ENCODE results near the gene HAPLN2. TPM values are rescaled to one million over a fixed set of nuclear protein-coding genes. Genes with fewer than 3 reads are reported as not detected.

Gene HAPLN2
- total RNA-seq, 2 donors from 2014 or later, result 0.30 to 1.5 TPM

DNA sequence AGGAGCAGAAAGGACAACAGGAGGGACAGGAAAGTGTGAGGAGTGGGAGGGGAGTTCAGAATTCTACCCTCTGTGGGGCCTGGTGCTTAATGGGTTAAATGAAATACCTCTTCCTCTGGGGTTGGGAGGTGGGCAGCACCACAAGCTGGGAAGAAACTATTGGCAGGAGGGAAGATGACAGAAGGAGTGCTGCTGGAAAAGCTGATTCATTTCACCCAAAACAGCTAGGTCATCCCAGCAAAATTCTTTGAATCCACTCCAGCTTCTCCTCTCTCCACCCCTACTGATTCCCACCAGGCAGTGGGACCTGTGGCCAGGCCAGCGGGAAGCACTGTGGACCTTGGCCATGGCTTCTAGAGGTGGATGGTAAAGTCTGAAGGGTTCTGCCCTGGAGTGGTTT is 35.5 kb downstream of the HAPLN2 start:
- Mint-ChIP-seq H3K27me3 (peaks cover 56% of the 10 kb centered on the region), H3K27ac (no peak overlapping the region), H3K36me3 (ENCODE audit: low read depth) (no peaks in the 10 kb centered on the region), H3K9me3 (no peaks in the 10 kb centered on the region), H3K4me1 (peaks cover 16% of the 10 kb centered on the region), H3K4me3 (no peak overlapping the region)
- ATAC-seq (replicated peaks), result no peak

DNA sequence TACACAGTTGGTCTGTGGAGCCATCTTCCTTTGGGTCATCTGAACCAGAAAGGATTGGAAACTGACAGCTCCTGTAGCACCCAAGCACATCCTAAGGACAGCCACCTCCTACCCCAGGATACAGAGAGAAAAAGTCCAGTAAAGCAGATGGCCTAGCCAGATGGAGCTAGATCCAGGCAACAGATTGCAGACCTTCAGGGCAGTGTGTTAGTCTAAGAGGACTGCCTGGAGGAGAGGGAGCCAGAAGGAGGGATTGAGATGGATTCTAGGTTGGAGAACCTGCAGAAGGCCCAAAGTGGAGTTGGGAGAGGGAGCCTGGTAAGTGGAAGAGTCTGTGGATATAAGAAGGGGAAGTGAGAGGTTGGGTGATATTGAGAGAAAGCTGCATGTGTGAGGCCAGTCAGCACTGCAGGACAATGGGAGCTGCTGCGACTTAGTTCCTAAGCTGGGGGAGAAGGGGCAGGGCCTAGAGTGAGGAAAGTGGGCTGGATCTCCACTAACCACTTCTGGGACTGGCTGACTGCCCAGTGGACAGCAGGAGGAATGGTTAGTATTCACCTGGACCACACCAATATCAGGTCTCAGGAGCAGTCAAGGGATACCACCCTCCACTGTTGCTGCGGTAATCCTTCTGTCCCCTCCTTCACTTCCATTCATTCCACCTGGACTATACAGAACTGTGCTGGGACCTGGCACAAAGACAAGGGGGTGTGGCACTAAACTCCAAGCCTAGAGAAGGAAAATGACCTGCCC is 36.1 kb downstream of the HAPLN2 start:
- Mint-ChIP-seq H3K4me3 (no peak overlapping the region), H3K27me3 (peaks cover 52% of the 10 kb centered on the region), H3K27ac (no peak overlapping the region), H3K4me1 (peaks cover 21% of the 10 kb centered on the region), H3K36me3 (ENCODE audit: low read depth) (no peaks in the 10 kb centered on the region), H3K9me3 (no peaks in the 10 kb centered on the region)
- no peak for ATAC-seq (replicated peaks)

- Mint-ChIP-seq H3K27me3 (peaks cover 49% of the 10 kb centered on the region), H3K9me3 (no peaks in the 10 kb centered on the region), H3K27ac (no peak overlapping the region), H3K36me3 (ENCODE audit: low read depth) (no peaks in the 10 kb centered on the region), H3K4me1 (peaks cover 26% of the 10 kb centered on the region), H3K4me3 (peak overlapping the region; percentile 62)
- no peak for ATAC-seq (replicated peaks)
Measured at GRCh38 chr1:156655904-156656516, 36.8 kb downstream of the HAPLN2 start.

- Mint-ChIP-seq H3K36me3 (ENCODE audit: low read depth) (no peaks in the 10 kb centered on the region), H3K9me3 (no peaks in the 10 kb centered on the region), H3K27ac (no peak overlapping the region), H3K27me3 (peaks cover 44% of the 10 kb centered on the region), H3K4me3 (peak overlapping the region; percentile 62), H3K4me1 (peaks cover 34% of the 10 kb centered on the region)
- peak; percentile 36 for ATAC-seq (replicated peaks)
Measured at GRCh38 chr1:156656806-156657740, 37.9 kb downstream of the HAPLN2 start.

- no peak overlapping the region for H3K27ac Mint-ChIP-seq
- no peaks in the 10 kb centered on the region for H3K9me3 Mint-ChIP-seq
- ATAC-seq (replicated peaks), result no peak
- peaks cover 37% of the 10 kb centered on the region for H3K4me1 Mint-ChIP-seq
- H3K27me3 Mint-ChIP-seq, result peaks cover 39% of the 10 kb centered on the region
- H3K36me3 Mint-ChIP-seq (ENCODE audit: low read depth), result no peaks in the 10 kb centered on the region
- peak overlapping the region; percentile 62 for H3K4me3 Mint-ChIP-seq
Measured at GRCh38 chr1:156657741-156658319, 38.6 kb downstream of the HAPLN2 start.

DNA sequence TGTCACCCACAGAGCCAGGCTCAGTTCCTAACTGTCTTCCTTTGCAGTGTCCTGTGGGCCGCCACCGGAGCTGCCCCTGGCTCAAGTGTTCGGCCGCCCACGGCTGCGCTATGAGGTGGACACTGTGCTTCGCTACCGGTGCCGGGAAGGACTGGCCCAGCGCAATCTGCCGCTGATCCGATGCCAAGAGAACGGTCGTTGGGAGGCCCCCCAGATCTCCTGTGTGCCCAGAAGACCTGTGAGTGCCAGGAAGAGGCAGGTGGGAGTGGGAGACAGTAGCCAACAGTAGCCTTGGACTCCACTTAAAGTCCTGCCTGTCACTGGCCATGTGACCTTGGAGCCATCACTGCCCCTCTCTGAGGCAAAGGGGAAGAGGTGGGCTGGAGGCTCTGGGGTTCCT is 39.3 kb downstream of the HAPLN2 start:
- H3K4me3 Mint-ChIP-seq, result peak overlapping the region; percentile 16
- H3K27me3 Mint-ChIP-seq, result peaks cover 33% of the 10 kb centered on the region
- ATAC-seq (replicated peaks), result no peak
- no peak overlapping the region for H3K27ac Mint-ChIP-seq
- H3K4me1 Mint-ChIP-seq, result peaks cover 37% of the 10 kb centered on the region
- H3K9me3 Mint-ChIP-seq, result no peaks in the 10 kb centered on the region
- H3K36me3 Mint-ChIP-seq (ENCODE audit: low read depth), result no peaks in the 10 kb centered on the region

- Mint-ChIP-seq H3K9me3 (no peaks in the 10 kb centered on the region), H3K36me3 (ENCODE audit: low read depth) (no peaks in the 10 kb centered on the region), H3K4me1 (peaks cover 37% of the 10 kb centered on the region), H3K27me3 (peaks cover 27% of the 10 kb centered on the region), H3K27ac (peak overlapping the region; percentile 55), H3K4me3 (peak overlapping the region; percentile 86)
- no peak for ATAC-seq (replicated peaks)
Measured at GRCh38 chr1:156658945-156659574, 39.8 kb downstream of the HAPLN2 start.

DNA sequence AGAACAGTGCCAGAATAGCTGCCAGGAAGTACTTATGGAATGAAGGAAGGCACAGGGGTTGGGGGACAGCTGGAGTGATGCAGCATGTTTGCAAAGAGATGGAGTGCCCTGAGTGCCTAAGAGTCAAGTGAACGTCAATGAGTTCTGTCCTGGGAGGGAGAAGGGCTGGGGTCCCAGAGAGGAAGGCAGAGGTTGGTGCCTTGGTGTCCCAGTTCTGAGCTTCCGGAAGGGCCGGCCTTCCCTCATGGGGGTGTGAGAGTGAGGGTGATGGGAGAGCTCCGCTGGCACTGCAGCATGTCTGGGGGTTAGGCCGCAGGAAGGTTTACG is 40.4 kb downstream of the HAPLN2 start:
- peaks cover 22% of the 10 kb centered on the region for H3K27me3 Mint-ChIP-seq
- peaks cover 37% of the 10 kb centered on the region for H3K4me1 Mint-ChIP-seq
- no peaks in the 10 kb centered on the region for H3K36me3 Mint-ChIP-seq (ENCODE audit: low read depth)
- ATAC-seq (replicated peaks), result no peak
- H3K27ac Mint-ChIP-seq, result peak overlapping the region; percentile 55
- H3K4me3 Mint-ChIP-seq, result peak overlapping the region; percentile 86
- H3K9me3 Mint-ChIP-seq, result no peaks in the 10 kb centered on the region

DNA sequence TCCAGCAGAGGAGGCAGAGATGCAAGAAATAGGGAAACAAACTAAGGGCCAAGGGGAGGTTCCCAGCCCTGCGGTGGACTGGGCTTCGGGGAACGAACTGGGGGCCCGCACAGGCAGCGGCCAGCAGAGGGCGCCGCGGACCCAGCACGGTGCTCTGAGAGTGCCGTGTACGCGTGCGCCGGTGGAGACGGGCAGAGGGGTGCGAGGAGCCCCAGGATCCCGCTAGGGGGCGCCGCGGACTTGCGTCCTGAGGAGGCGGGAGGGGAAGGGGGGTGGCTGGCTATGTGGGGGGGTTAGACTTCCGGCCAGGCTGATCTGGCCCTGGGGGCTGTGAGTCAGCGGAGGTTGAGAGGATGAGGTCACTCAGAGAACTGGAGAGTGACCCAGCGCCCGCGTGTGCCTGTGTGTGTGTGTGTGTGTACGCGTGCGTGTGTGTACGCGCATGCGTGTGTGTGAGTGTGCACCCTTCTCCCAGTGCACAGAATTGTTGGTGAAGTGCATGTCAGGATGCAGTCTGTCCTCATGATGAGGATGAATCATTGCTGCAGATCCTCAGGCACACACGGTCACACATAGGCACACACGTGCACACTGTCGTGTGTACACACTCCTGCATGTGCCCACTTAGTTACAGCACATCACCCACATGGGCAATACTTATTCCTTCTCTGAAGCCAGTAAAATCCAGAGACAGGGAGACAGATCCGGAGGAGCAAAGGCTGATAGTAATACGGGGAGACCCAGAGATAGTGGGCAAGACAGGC is 41.0 kb downstream of the HAPLN2 start:
- Mint-ChIP-seq H3K4me1 (peaks cover 37% of the 10 kb centered on the region), H3K27ac (peak overlapping the region; percentile 88), H3K27me3 (peaks cover 19% of the 10 kb centered on the region), H3K36me3 (ENCODE audit: low read depth) (no peaks in the 10 kb centered on the region), H3K4me3 (peak overlapping the region; percentile 86), H3K9me3 (no peaks in the 10 kb centered on the region)
- peak; percentile 81 for ATAC-seq (replicated peaks)

DNA sequence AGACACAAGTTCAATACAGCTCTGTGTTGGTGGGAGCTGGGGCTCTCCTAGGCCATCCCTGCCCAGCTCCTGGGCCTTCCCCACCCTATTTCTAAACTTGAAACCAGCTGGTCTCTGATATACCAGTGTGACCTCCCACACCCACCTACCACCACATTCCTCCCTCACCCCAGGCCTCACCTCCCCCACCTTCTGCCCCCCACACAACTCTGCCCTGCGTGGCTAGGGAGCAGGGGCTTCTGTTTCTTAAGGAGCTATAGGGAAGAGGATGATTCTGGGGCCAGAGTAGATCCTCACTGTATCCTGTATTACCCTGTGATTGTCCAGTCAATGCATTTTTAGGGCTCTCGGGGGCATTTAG is 41.5 kb downstream of the HAPLN2 start:
- Mint-ChIP-seq H3K9me3 (no peaks in the 10 kb centered on the region), H3K4me3 (peak overlapping the region; percentile 86), H3K4me1 (peaks cover 37% of the 10 kb centered on the region), H3K36me3 (ENCODE audit: low read depth) (no peaks in the 10 kb centered on the region), H3K27ac (peak overlapping the region; percentile 88), H3K27me3 (peaks cover 14% of the 10 kb centered on the region)
- peak; percentile 4 for ATAC-seq (replicated peaks)

DNA sequence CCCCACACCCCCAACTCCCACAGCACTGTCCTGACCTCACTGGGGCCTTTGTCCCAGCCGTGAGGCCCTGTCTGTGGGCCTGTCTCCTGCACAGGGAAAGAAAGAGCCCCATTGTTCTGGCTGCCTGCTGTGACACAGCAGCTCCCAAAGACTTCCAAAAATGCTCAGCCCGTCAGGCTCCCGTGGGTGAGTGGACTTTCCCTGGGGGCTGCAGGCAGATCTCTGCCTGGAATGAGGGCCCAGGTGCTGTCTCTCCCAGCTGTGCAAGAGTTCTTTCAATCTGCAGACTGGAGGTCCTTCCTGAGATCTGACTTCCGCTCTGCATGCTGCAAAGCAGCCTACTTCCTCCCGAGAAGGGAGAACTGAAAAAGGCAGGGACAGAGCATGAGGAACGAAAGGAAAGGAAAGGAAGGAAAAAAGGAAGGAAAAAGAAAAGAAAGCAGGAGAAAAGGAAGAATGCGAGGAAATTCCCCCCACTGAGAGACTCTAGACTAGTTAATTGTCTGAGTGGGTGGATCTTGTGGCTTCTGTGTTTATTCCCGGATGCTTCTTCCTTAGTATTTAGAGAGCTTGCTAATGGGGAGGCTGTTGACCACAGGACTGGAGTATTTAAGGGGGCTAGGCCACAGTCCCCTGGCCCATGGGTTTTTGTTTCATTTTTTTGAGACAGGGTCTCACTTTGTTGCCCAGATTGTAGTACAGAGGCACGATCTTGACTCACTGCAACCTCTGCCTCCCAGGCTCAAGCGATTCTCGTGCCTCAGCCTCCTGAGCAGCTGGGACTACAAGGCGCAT is 43.0 kb downstream of the HAPLN2 start:
- Mint-ChIP-seq H3K27ac (peak overlapping the region; percentile 88), H3K9me3 (no peaks in the 10 kb centered on the region), H3K27me3 (peaks cover under 1% of the 10 kb centered on the region), H3K4me1 (peaks cover 32% of the 10 kb centered on the region), H3K4me3 (peak overlapping the region; percentile 86), H3K36me3 (ENCODE audit: low read depth) (no peaks in the 10 kb centered on the region)
- no peak for ATAC-seq (replicated peaks)

GRCh38 chr1:156662800-156663055 is 43.5 kb downstream of the HAPLN2 start:
- Mint-ChIP-seq H3K36me3 (ENCODE audit: low read depth) (no peaks in the 10 kb centered on the region), H3K4me1 (peaks cover 27% of the 10 kb centered on the region), H3K27ac (peak overlapping the region; percentile 88), H3K4me3 (no peak overlapping the region), H3K9me3 (no peaks in the 10 kb centered on the region), H3K27me3 (no peaks in the 10 kb centered on the region)
- ATAC-seq (replicated peaks), result no peak

DNA sequence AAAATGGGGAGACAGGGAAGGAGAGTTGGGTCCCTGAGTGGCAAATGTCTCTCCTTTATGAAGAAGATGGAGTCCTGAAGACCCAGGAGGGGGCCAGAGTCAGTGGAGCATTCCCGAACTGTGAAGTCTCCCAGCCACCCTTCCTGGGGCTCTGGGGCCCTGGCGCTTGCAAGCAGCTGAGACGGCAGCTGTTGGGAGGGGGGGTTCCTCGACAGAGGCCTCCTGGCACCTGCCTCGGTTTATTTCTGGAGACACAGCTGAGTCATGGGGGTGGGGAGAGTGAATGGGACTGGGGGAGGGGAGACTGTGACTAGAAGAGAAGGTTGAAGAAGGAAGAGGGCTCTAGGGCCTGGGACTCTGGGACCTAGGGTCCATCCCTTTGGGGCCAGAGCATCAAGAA is 44.0 kb downstream of the HAPLN2 start:
- Mint-ChIP-seq H3K27me3 (no peaks in the 10 kb centered on the region), H3K4me3 (no peak overlapping the region), H3K36me3 (ENCODE audit: low read depth) (no peaks in the 10 kb centered on the region), H3K27ac (no peak overlapping the region), H3K4me1 (peaks cover 26% of the 10 kb centered on the region), H3K9me3 (no peaks in the 10 kb centered on the region)
- ATAC-seq (replicated peaks), result no peak

Measured in activated T-helper 17 cell treated with anti-CD3 and anti-CD28 coated beads, Interleukin-2, amount 50 U/mL, for 72 hours (primary cell).